BLaER1 (cell line): ENCODE measurements around the gene ZNF669.

Experiments
- H3K27ac ChIP-seq: shearing (Covaris generic); formaldehyde crosslinking; 2 replicates; pipeline ENCODE4 v1.8.1; 2022
- H3K27me3 ChIP-seq: shearing (Covaris generic); formaldehyde crosslinking; 2 replicates; pipeline ENCODE4 v1.8.1; 2022
- H3K36me3 ChIP-seq: shearing (Covaris generic); formaldehyde crosslinking; 2 replicates; pipeline ENCODE4 v1.8.1; 2022
- H3K4me1 ChIP-seq: shearing (Covaris generic); formaldehyde crosslinking; 2 replicates; pipeline ENCODE4 v1.8.1; 2022
- H3K4me2 ChIP-seq: shearing (Covaris generic); formaldehyde crosslinking; 2 replicates; pipeline ENCODE4 v1.8.1; 2022
- H3K4me3 ChIP-seq: shearing (Covaris generic); formaldehyde crosslinking; 2 replicates; pipeline ENCODE4 v1.8.1; 2022
- H3K9ac ChIP-seq: shearing (Covaris generic); formaldehyde crosslinking; 2 replicates; pipeline ENCODE4 v1.8.1; 2022
- H3K9me3 ChIP-seq: shearing (Covaris generic); formaldehyde crosslinking; 2 replicates; pipeline ENCODE4 v1.8.1; 2022
- H4K20me1 ChIP-seq: shearing (Covaris generic); formaldehyde crosslinking; 2 replicates; pipeline ENCODE4 v1.8.1; 2022
- Cebpa-rat ChIP-seq: shearing (Covaris generic); IDR thresholded peaks from 2 replicates; pipeline ENCODE4 v1.8.1; 2022

The ZNF669 gene

DNA sequence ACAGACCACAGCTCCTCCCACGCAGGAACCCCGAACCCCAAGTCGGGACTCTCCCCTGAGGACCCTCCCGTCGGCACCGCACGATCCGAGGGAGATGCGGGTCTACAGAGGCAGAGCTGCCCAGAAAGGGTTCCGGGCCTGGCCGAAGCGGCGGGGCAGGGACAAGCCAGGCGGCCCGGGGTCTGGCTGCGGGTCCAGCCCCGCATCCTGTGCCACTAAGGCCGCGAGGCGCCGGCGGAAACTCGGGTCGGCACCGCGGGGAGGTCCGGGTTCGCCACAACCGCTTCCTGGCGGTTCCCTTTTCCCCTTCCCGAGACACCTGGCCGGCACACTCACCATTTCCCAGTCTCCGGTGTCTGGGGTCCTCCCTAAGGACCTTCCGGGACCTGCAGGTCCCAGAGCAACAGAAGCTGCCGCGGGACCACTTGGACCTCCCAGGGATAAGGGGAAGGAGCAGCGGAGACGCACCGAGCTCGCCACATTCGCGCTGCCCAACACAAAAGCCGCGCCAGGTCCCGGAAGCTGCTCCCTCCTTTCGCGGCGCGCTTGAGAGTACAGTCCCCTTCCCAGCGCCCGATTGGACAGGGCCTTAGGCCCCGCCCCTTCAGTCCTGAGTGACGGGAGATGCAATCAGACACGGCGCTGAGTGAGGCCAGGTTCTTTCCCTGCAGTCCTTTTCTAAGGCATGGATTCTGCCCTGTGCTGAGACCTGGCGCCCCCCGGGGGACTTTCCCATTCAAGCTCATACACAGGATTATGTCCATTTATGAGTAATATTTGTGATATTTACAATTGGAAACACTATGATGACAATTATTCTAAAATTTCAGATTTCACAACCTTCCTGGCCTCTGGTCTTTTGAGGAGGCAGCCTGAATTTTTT, 25.7 kb downstream of the ZNF669 start, which contains the start of gene ZNF670:
TSS of gene ZNF670 (minus strand) at position 554 of the 883 bp plus-strand sequence. CDS start at position 339, 215 bp downstream.
- Histone ChIP-seq H3K36me3 (peaks cover 37% of the 10 kb centered on the region), H3K9me3 (peaks cover 60% of the 10 kb centered on the region), H3K27me3 (no peaks in the 10 kb centered on the region), H3K9ac (peak within 1 kb of the TSS; percentile 96), H3K4me1 (peaks cover 34% of the 10 kb centered on the region), H3K4me2 (peak within 1 kb of the TSS; percentile 79), H3K4me3 (peak within 1 kb of the TSS; percentile 93), H3K27ac (peak within 1 kb of the TSS; percentile 96), H4K20me1 (peaks cover 15% of the 10 kb centered on the region; the same call in 1 of the 2 replicates)
- TF ChIP-seq Cebpa-rat: peak; percentile 32; the same call in 1 of the 2 replicates

DNA sequence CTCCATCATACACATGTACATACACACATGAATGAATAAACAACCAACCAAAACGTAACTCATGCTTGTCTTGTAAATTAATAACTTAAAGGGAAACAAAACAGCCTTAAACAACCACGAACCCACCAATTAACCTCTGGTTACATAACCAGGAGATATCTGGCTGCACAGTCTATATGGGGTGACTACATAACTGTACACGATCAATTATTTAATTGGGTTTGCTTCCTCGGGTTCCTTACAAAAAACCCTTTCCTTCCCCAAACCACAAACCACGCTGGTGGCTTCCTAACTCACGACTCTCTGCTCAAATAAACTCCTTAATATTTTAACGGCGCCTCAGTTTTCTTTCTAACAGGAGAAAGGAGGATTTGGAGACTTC, 26.3 kb downstream of the ZNF669 start:
- H3K4me3 ChIP-seq: peak overlapping the region; percentile 93
- H3K4me2 ChIP-seq: peak overlapping the region; percentile 79
- H4K20me1 ChIP-seq: peaks cover 19% of the 10 kb centered on the region; the same call in 1 of the 2 replicates
- H3K27ac ChIP-seq: peak overlapping the region; percentile 96
- peaks cover 34% of the 10 kb centered on the region for H3K4me1 ChIP-seq
- no peaks in the 10 kb centered on the region for H3K27me3 ChIP-seq
- H3K9me3 ChIP-seq: peaks cover 60% of the 10 kb centered on the region
- peak overlapping the region; percentile 96 for H3K9ac ChIP-seq
- H3K36me3 ChIP-seq: peaks cover 44% of the 10 kb centered on the region
- no peak for TF ChIP-seq Cebpa-rat

DNA sequence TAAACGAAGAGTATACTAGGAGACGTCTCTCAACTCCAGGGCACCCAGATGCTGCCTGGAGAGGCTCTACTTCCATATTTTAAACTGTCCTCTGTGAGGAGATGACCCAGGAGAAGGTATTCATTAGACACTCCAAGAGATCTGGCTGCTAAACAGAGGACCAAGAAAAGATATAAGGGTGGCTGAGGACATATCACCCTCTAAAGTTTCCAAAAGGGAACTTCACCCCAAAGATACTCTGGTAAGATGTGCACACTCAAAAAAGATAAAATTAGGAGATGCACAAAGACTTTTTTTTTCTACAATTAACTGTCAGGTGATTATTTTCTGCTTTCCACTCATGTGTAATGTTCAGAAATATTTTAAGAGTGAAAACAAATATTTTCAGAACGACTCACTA, 26.9 kb downstream of the ZNF669 start:
- peaks cover 34% of the 10 kb centered on the region for H3K4me1 ChIP-seq
- H3K4me2 ChIP-seq: peak overlapping the region; percentile 79
- H3K9ac ChIP-seq: peak overlapping the region; percentile 96
- peaks cover 19% of the 10 kb centered on the region; the same call in 1 of the 2 replicates for H4K20me1 ChIP-seq
- peaks cover 49% of the 10 kb centered on the region for H3K36me3 ChIP-seq
- peak overlapping the region; percentile 93 for H3K4me3 ChIP-seq
- no peak for TF ChIP-seq Cebpa-rat
- peaks cover 60% of the 10 kb centered on the region for H3K9me3 ChIP-seq
- H3K27ac ChIP-seq: no peak overlapping the region
- H3K27me3 ChIP-seq: no peaks in the 10 kb centered on the region

DNA sequence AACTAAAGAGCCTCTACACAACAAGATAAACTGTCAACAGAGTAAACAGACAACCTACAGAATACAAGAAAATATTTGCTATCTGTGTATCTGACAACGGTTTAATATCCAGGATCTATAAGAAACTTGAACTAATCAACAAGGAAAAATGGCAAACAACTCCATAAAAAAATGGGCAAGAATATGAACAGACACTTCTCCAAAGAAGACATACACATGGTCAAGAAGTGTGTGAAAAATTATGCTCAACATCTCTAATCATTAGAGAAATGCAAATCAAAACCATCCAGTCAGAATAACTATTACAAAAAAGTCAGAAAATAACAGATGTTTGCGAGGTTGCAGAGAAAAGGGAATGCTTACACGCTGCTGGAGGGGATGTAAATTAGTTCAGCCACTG, 33.5 kb downstream of the ZNF669 start:
- Histone ChIP-seq H3K4me2 (no peak overlapping the region), H3K9me3 (peaks cover 100% of the 10 kb centered on the region), H4K20me1 (peaks cover 48% of the 10 kb centered on the region)

DNA sequence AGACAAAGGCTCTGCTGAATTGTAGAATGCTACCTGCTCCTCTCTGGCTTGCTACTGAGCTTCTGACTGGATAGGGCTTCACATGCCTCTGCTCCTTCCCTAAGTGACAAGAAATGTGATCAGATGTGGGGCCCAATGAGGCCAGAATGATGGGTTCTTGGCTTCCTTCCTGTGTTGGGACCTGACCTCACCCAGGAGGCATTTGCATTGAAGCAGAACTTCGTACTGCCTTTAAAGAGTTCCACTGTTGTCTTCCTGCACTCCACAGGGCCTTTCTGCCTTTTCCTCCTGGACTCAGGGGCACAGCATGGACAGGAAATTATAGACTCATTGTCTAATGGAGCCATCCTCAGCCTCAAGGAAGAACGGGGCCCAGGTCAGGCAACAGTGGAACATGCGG, 39.9 kb downstream of the ZNF669 start:
- Histone ChIP-seq H3K27ac (no peak overlapping the region), H3K4me3 (peak overlapping the region; percentile 5; the same call in 1 of the 2 replicates), H3K9ac (no peak overlapping the region), H3K36me3 (peaks cover 89% of the 10 kb centered on the region), H3K27me3 (no peaks in the 10 kb centered on the region; the same call in 1 of the 2 replicates), H4K20me1 (peaks cover 42% of the 10 kb centered on the region), H3K4me1 (peaks cover 10% of the 10 kb centered on the region; the same call in 1 of the 2 replicates), H3K9me3 (peaks cover 100% of the 10 kb centered on the region), H3K4me2 (no peak overlapping the region)
- TF ChIP-seq Cebpa-rat: no peak

More for the DNA sequence above, 33.5 kb downstream of the ZNF669 start:
- no peak for TF ChIP-seq Cebpa-rat
- H3K27ac ChIP-seq: no peak overlapping the region
- no peaks in the 10 kb centered on the region for H3K4me1 ChIP-seq
- no peak overlapping the region for H3K4me3 ChIP-seq
- no peak overlapping the region for H3K9ac ChIP-seq
- H3K36me3 ChIP-seq: peaks cover 94% of the 10 kb centered on the region
- H3K27me3 ChIP-seq: no peaks in the 10 kb centered on the region

DNA sequence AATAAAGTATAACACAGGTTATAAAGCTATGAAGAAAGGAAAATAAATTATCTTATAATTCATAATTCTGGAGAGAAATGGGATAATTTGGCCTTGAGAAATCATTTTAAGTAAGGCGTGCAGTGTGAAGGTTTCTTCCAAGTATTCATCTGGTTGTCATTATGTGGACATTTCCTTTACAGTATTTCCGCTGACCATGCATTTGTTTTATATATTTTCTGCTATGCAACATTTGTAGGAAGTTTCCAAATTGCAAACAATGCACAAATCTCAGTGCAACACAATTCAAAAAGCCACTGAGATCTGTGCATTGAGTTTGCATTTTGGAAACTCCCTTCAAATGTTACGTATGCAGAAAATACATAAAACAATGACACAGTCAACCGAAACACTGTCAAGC, 43.4 kb downstream of the ZNF669 start:
- H3K4me2 ChIP-seq: no peak overlapping the region
- no peak overlapping the region for H3K9ac ChIP-seq
- no peak for TF ChIP-seq Cebpa-rat
- H3K27ac ChIP-seq: no peak overlapping the region
- no peak overlapping the region for H3K4me3 ChIP-seq
- H4K20me1 ChIP-seq: peaks cover 27% of the 10 kb centered on the region
- H3K4me1 ChIP-seq: peaks cover 10% of the 10 kb centered on the region; the same call in 1 of the 2 replicates
- peaks cover 100% of the 10 kb centered on the region for H3K9me3 ChIP-seq
- peaks cover 74% of the 10 kb centered on the region for H3K36me3 ChIP-seq
- H3K27me3 ChIP-seq: no peaks in the 10 kb centered on the region; the same call in 1 of the 2 replicates

DNA sequence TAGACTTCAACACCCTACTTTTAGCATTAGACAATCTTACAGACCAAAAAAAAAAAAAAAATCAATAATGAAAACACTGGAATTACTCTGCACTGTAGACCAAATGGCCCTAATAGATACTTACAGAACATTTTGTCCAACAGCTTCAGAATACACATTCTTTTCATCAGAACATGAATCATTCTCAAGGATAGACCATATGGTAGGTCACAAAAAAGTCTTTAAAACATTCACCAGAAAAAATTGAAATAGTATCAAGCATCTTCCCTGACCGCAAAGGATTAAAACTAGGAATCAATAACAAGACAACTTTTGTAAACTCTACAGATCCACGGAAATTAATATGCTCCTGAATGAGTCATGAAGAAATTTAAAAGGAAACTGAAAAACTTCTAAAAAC, 48.1 kb downstream of the ZNF669 start:
- Histone ChIP-seq H3K4me3 (no peak overlapping the region), H3K9ac (no peak overlapping the region), H3K4me2 (no peak overlapping the region), H3K4me1 (peaks cover 6% of the 10 kb centered on the region), H3K27me3 (no peaks in the 10 kb centered on the region), H4K20me1 (no peaks in the 10 kb centered on the region; the same call in 1 of the 2 replicates), H3K9me3 (peaks cover 100% of the 10 kb centered on the region), H3K36me3 (peaks cover 74% of the 10 kb centered on the region), H3K27ac (no peak overlapping the region)
- TF ChIP-seq Cebpa-rat: no peak

DNA sequence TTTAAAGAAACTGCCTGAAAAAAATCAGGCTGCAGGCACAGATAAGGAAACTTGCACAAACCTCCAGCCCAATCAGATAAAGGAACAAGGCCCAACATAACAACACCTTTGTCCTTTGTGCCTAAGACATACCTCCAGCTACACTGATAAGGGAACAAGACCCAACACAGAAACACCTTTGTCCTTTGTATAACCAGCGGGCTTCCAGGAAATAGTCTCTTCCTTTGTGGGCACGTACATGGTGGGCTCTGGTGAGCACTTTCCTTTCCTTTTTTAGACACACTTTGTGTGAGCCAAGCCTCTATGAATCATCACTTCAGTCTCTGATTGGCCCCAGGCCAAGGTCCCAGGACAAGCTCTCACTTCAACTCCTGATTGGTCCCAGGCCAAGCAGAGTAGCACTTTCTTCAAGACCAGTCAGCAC, 49.2 kb downstream of the ZNF669 start:
- TF ChIP-seq Cebpa-rat: no peak
- peaks cover 6% of the 10 kb centered on the region for H3K4me1 ChIP-seq
- H3K27ac ChIP-seq: no peak overlapping the region
- no peak overlapping the region for H3K4me2 ChIP-seq
- no peaks in the 10 kb centered on the region for H3K27me3 ChIP-seq
- H3K9ac ChIP-seq: no peak overlapping the region
- H3K36me3 ChIP-seq: peaks cover 74% of the 10 kb centered on the region
- H4K20me1 ChIP-seq: no peaks in the 10 kb centered on the region; the same call in 1 of the 2 replicates
- peak overlapping the region; percentile 42; the same call in 1 of the 2 replicates for H3K4me3 ChIP-seq
- peaks cover 100% of the 10 kb centered on the region for H3K9me3 ChIP-seq
